CD4-positive, alpha-beta T cell treated with Interleukin-15 for 4 hours (primary cell): Measurements from ENCODE around the gene IRAK3.
A peak's percentile ranks its signal among the peaks of the same experiment; 100 is the strongest.

Experiments used
- DNase-seq: peaks from one replicate; pipeline ENCODE4 v3.0.0-alpha.2; 2020; ENCODE audit warnings: low spot score

IRAK3 gene

GRCh38 chr12:66188584-66189485 lies at the start of gene IRAK3:
TSS of gene IRAK3 (plus strand) at chr12:66189214. CDS start at chr12:66189300, 86 bp downstream.
- peak; percentile 16 for DNase-seq

GRCh38 chr12:66139328-66139727 lies 49.7 kb upstream of the IRAK3 start:
- DNase-seq, result no peak

- DNase-seq, result no peak
These were observed 48.3 kb upstream of the IRAK3 start for GRCh38 chr12:66140731-66141130.

GRCh38 chr12:66141299-66141698 lies 47.7 kb upstream of the IRAK3 start:
- no peak for DNase-seq

- DNase-seq, result no peak
These were observed 46.2 kb upstream of the IRAK3 start for GRCh38 chr12:66142826-66143225.

- DNase-seq, result no peak
These were observed 45.1 kb upstream of the IRAK3 start for GRCh38 chr12:66143868-66144267.

- DNase-seq, result no peak
These were observed 43.9 kb upstream of the IRAK3 start for GRCh38 chr12:66144791-66145754.

- no peak for DNase-seq
These were observed 39.2 kb upstream of the IRAK3 start for GRCh38 chr12:66149702-66150398.

- DNase-seq, result no peak
These were observed 36.3 kb upstream of the IRAK3 start for GRCh38 chr12:66152732-66153131.

GRCh38 chr12:66154776-66155175 lies 34.2 kb upstream of the IRAK3 start:
- DNase-seq, result no peak

GRCh38 chr12:66156654-66157053 lies 32.4 kb upstream of the IRAK3 start:
- no peak for DNase-seq

GRCh38 chr12:66159123-66159522 lies 29.9 kb upstream of the IRAK3 start:
- no peak for DNase-seq

GRCh38 chr12:66160704-66161103 lies 28.3 kb upstream of the IRAK3 start:
- no peak for DNase-seq

- DNase-seq, result no peak
These were observed 26.3 kb upstream of the IRAK3 start for GRCh38 chr12:66162701-66163100.

- DNase-seq, result no peak
These were observed 25.7 kb upstream of the IRAK3 start for GRCh38 chr12:66163289-66163688.

- DNase-seq, result no peak
These were observed 24.6 kb upstream of the IRAK3 start for GRCh38 chr12:66164349-66164821.

GRCh38 chr12:66165141-66165540 lies 23.9 kb upstream of the IRAK3 start:
- DNase-seq, result no peak

- no peak for DNase-seq
These were observed 22.5 kb upstream of the IRAK3 start for GRCh38 chr12:66166561-66166960.

GRCh38 chr12:66168410-66168809 lies 20.6 kb upstream of the IRAK3 start:
- DNase-seq, result no peak

GRCh38 chr12:66169221-66170170 lies 19.5 kb upstream of the IRAK3 start, which contains the start of gene TMBIM4:
TSS of gene TMBIM4 (minus strand) at chr12:66169996. CDS start at chr12:66169951, 45 bp downstream.
- peak; percentile 80 for DNase-seq

GRCh38 chr12:66170606-66171005 lies 18.4 kb upstream of the IRAK3 start:
- DNase-seq, result no peak
